ENCODE data around the gene CXCL13. TPM values are rescaled to one million over a fixed set of nuclear protein-coding genes. Genes with fewer than 3 reads are reported as not detected.

Gene CXCL13
- polyA plus RNA-seq, 2 of the 4 experiments (the other 2 are of a cell fraction) = not detected

- H3K9me3 ChIP-seq = no peaks in the 10 kb centered on the region
- H3K4me1 ChIP-seq = peaks cover 16% of the 10 kb centered on the region; the same call in 2 of the 3 replicates
- no peak for ATAC-seq
- no peak for DNase-seq (ENCODE audit: low read depth in 1 of 2, low spot score in 1 of 2)
- H3K4me3 ChIP-seq = no peak overlapping the region
- no peak for FAIRE-seq
- no peak overlapping the region for H3K27ac ChIP-seq
- CTCF ChIA-PET = interaction anchor here (0.6 to 1.8 kb wide), 2 partner anchors 18 to 482 kb away, joined by 3 to 5 read pairs; no protein-coding TSS in a partner anchor
- H3K4me2 ChIP-seq = no peak overlapping the region
- TF ChIP-seq, protein P1, sequence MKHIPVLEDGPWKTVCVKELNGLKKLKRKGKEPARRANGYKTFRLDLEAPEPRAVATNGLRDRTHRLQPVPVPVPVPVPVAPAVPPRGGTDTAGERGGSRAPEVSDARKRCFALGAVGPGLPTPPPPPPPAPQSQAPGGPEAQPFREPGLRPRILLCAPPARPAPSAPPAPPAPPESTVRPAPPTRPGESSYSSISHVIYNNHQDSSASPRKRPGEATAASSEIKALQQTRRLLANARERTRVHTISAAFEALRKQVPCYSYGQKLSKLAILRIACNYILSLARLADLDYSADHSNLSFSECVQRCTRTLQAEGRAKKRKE (CRISPR knock-in tag; IDR thresholded peaks at IDR 0.05; ENCODE audit: low read depth) = no peak
- no peak for TF ChIP-seq RAD21 (conservative IDR thresholded peaks at IDR 0.05 in 1 of 2, IDR thresholded peaks at IDR 0.05 in 1 of 2)
- no peak for TF ChIP-seq TP53 (CRISPR knock-in tag; IDR thresholded peaks at IDR 0.05)
- TF ChIP-seq CEBPB (IDR thresholded peaks at IDR 0.05) = no peak
- no peak for TF ChIP-seq NFE2L2 (conservative IDR thresholded peaks at IDR 0.05; ENCODE audit: low read length)
- TF ChIP-seq, protein P2, sequence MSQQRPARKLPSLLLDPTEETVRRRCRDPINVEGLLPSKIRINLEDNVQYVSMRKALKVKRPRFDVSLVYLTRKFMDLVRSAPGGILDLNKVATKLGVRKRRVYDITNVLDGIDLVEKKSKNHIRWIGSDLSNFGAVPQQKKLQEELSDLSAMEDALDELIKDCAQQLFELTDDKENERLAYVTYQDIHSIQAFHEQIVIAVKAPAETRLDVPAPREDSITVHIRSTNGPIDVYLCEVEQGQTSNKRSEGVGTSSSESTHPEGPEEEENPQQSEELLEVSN (IDR thresholded peaks at IDR 0.05; ENCODE audit: borderline replicate concordance, low read depth) = no peak
- TF ChIP-seq, protein P3, sequence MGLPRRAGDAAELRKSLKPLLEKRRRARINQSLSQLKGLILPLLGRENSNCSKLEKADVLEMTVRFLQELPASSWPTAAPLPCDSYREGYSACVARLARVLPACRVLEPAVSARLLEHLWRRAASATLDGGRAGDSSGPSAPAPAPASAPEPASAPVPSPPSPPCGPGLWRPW (IDR thresholded peaks at IDR 0.05) = no peak
- no peak for TF ChIP-seq ZC3H11A (IDR thresholded peaks at IDR 0.05)
- TF ChIP-seq MAZ (IDR thresholded peaks at IDR 0.05; ENCODE audit: borderline replicate concordance, low read depth, low read length) = no peak
- TF ChIP-seq CBX2 (IDR thresholded peaks at IDR 0.05; ENCODE audit: borderline replicate concordance, low read depth) = no peak
- TF ChIP-seq MAFK (IDR thresholded peaks at IDR 0.05; ENCODE audit: partially characterized antibody) = no peak
- no peak for TF ChIP-seq TFCP2L1 (CRISPR knock-in tag; IDR thresholded peaks at IDR 0.05)
- no peak for TF ChIP-seq EP300 (IDR thresholded peaks at IDR 0.05)
- TF ChIP-seq HMGXB4 (CRISPR knock-in tag; IDR thresholded peaks at IDR 0.05; ENCODE audit: borderline replicate concordance) = no peak
- no peak for TF ChIP-seq FOSL2 (IDR thresholded peaks at IDR 0.05)
- TF ChIP-seq FOSL2 (CRISPR knock-in tag; IDR thresholded peaks at IDR 0.05) = no peak
- 32% methylated on average over 4 of the region's 4 CpGs for WGBS (ENCODE audit: missing lambda C conversion rate)
- POLR2A ChIA-PET = no interaction called here
These were observed 23.9 kb upstream of the CXCL13 start for GRCh38 chr4:77581724-77582123.

GRCh38 chr4:77582156-77582555 lies 23.5 kb upstream of the CXCL13 start:
- no peak for FAIRE-seq
- ChIA-PET POLR2A (no interaction called here), CTCF (interaction anchor here (0.6 to 1.8 kb wide), 2 partner anchors 18 to 483 kb away, joined by 3 to 5 read pairs; no protein-coding TSS in a partner anchor)

More at GRCh38 chr4:77582156-77582555, 23.5 kb upstream of the CXCL13 start:
- Histone ChIP-seq H3K4me1 (peaks cover 16% of the 10 kb centered on the region; the same call in 2 of the 3 replicates), H3K27ac (peak overlapping the region in 1 of 2 experiments; percentile 31; a peak in 1 of 6 replicates), H3K9me3 (no peaks in the 10 kb centered on the region), H3K4me3 (no peak overlapping the region), H3K4me2 (0 out of 3 replicates have a peak overlapping the region, but pooled peaks have one; percentile 2)
- TF ChIP-seq FOXS1 (CRISPR knock-in tag; IDR thresholded peaks at IDR 0.05) (no peak), RARB (CRISPR knock-in tag; IDR thresholded peaks at IDR 0.05) (no peak), REST (IDR thresholded peaks at IDR 0.05) (no peak), BHLHE40 (IDR thresholded peaks at IDR 0.05; ENCODE audit: low read depth, low read length) (no peak)
- TF ChIP-seq, protein P1 (CRISPR knock-in tag; IDR thresholded peaks at IDR 0.05; ENCODE audit: low read depth) = no peak
- TF ChIP-seq, protein P4, sequence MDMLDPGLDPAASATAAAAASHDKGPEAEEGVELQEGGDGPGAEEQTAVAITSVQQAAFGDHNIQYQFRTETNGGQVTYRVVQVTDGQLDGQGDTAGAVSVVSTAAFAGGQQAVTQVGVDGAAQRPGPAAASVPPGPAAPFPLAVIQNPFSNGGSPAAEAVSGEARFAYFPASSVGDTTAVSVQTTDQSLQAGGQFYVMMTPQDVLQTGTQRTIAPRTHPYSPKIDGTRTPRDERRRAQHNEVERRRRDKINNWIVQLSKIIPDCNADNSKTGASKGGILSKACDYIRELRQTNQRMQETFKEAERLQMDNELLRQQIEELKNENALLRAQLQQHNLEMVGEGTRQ (IDR thresholded peaks at IDR 0.05) = no peak
- DNase-seq (ENCODE audit: low read depth in 1 of 2, low spot score in 1 of 2) (no peak), ATAC-seq (no peak)
- 28% methylated on average over 2 of the region's 2 CpGs for WGBS (ENCODE audit: missing lambda C conversion rate)

Measured in A549 (cell line).